Kidney epithelial cell (primary cell): ENCODE results near the gene PPP4R4. TPM values are rescaled to one million over a fixed set of nuclear protein-coding genes. Genes with fewer than 3 reads are reported as not detected.

Experiments
- DNase-seq: peaks from one replicate; pipeline ENCODE4 v3.0.0-alpha.2; 2010; ENCODE audit warnings: low read depth
- H3K27me3 ChIP-seq: 2 replicates; pipeline ENCODE4 v1.6.0; 2011; ENCODE audit warnings: low read length; ENCODE audit not compliant: control insufficient read depth, insufficient read depth
- H3K36me3 ChIP-seq: 2 replicates; pipeline ENCODE4 v1.5.1; 2011; ENCODE audit warnings: low read length; ENCODE audit not compliant: control insufficient read depth, insufficient read depth
- H3K4me3 ChIP-seq: 2 replicates; pipeline ENCODE4 v1.5.1; 2011; ENCODE audit warnings: low read depth, mild to moderate bottlenecking, control low read depth, low read length
- total RNA-seq: library from RNA; depleted of rRNA; stranded (reverse); fragments of >200 nt; gene quantifications from 2 replicates; pipeline ENCODE4 v1.2.3, GENCODE V29; 2015
- TF ChIP-seq, protein P1 (sequence below): IDR thresholded peaks from 2 replicates; pipeline ENCODE4 v1.5.1; 2011; ENCODE audit warnings: mild to moderate bottlenecking, moderate library complexity, low read length, control low read depth, inconsistent platforms; ENCODE audit not compliant: insufficient read depth, poor library complexity, severe bottlenecking

Gene PPP4R4
- total RNA-seq, 1 donor from 2014 or later = 2.4 TPM

DNA sequence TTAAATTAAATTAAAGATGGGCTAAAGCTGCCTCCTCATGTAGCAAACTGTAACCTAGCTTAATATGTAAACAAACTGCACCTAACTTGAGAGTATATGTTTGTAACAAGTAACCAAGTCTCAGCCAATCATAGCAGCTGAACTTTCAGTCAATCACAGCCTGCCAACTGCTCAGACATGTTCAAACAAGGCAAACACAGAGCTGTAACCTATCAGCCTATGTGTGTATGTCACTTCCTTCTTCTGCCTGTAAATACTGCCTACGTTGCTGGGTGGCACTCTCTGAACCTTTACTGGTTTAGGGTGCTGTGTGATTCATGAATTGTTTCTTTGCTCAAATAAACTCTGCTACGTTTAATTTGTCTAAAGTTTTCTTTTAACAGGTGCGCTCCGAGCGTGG is 146.1 kb downstream of the PPP4R4 start:
- H3K4me3 ChIP-seq = no peak overlapping the region
- no peaks in the 10 kb centered on the region for H3K36me3 ChIP-seq
- H3K27me3 ChIP-seq = no peaks in the 10 kb centered on the region
- TF ChIP-seq, protein P1, sequence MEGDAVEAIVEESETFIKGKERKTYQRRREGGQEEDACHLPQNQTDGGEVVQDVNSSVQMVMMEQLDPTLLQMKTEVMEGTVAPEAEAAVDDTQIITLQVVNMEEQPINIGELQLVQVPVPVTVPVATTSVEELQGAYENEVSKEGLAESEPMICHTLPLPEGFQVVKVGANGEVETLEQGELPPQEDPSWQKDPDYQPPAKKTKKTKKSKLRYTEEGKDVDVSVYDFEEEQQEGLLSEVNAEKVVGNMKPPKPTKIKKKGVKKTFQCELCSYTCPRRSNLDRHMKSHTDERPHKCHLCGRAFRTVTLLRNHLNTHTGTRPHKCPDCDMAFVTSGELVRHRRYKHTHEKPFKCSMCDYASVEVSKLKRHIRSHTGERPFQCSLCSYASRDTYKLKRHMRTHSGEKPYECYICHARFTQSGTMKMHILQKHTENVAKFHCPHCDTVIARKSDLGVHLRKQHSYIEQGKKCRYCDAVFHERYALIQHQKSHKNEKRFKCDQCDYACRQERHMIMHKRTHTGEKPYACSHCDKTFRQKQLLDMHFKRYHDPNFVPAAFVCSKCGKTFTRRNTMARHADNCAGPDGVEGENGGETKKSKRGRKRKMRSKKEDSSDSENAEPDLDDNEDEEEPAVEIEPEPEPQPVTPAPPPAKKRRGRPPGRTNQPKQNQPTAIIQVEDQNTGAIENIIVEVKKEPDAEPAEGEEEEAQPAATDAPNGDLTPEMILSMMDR = no peak
- no peak for DNase-seq

DNA sequence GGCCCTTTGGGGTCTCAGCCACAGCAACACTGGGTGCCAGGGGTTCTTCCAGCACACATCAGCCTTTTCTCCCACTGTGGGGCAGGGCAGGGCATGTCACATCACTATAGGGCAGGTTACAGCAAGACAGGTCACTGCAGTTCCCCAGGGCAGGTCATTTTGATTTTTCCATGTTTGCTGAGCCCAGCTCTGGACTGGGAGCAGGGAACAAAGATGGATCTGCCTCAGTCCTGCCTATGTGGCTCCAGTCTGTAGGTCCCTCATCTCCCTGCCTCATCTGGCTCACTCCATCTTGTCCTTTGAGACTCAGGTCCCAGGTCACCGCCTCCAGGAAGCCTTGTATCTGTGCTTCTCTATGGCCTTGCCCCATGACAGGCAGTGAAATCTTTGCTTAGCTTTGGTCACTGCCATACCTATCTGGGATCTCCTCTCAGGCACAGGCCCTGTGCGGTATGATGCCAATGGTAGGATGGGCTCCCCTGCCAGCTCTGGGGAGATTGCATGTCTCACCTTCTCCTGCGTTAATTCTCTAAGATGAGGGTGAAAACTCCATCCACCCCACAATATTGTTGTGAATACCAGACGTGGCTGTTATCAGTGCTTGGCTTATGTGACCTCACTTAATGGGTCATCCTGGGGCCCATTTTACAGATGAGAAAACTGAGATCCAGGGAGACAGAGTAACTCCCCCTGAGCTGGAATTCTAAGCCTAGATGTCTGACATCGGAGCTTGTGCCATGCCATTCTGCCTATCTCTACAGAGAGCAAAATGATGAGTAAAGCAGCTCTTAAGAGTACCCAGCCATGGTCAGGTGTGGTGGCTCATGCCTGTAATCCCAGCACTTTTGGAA is 147.5 kb downstream of the PPP4R4 start:
- H3K36me3 ChIP-seq = no peaks in the 10 kb centered on the region
- no peak for DNase-seq
- H3K4me3 ChIP-seq = no peak overlapping the region
- H3K27me3 ChIP-seq = no peaks in the 10 kb centered on the region
- TF ChIP-seq, protein P1 = no peak

DNA sequence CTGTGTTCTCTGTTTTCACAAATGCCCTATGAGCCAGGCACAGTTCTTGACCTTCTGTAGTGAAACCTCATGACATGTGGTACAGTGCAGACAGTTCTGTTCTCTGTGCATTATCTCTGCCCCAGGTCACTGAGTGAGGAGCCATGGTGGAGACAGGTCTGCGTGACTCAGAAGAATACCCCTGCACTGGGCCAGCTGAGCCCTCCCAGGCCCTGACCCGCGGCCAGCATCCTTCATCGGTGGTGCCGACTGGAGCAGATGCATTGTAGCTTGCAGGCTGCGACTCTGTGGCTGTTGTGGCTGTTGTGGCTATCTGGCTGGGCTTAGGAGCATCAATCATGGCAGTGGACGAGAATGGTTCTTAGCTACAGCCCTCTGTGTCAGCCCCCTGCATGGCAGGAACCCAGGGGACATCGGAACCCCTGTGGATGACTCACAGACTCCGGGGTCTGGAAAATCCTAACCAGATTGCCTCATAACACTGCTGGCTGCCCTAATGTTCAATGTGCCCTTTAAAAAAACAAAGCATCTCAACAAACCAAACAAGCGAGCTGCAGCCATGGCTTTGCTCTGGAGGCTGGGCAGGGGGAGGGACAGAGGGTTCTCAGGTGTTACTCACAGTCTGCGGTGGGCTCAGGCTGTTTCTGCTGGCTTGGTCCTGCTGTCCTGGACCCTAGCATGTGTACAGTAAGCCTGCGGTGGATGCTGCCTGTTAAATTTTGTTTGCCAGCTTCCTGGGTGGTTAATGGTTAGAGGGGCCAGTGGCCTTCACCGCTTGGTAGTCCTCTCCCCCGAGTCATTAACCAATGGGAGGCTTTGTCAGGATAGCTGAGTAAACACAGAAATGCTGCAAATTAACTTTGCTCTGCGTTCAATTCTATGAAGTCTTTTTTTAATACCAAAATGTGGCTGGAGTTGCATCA is 148.8 kb downstream of the PPP4R4 start, which contains the start of gene SERPINA6:
TSS of gene SERPINA6 (minus strand) at position 689 of the 923 bp plus-strand sequence. CDS start 8,688 bp downstream, outside the sequence.
- DNase-seq = peak; percentile 75
- TF ChIP-seq, protein P1 = no peak
- no peaks in the 10 kb centered on the region for H3K27me3 ChIP-seq
- no peaks in the 10 kb centered on the region for H3K36me3 ChIP-seq
- H3K4me3 ChIP-seq = no peak within 1 kb of the TSS

- DNase-seq = peak; percentile 47
- Histone ChIP-seq H3K36me3 (no peaks in the 10 kb centered on the region), H3K27me3 (no peaks in the 10 kb centered on the region), H3K4me3 (no peak overlapping the region)
- TF ChIP-seq, protein P1 = no peak
Observed at GRCh38 chr14:94328196-94328595, 154.1 kb downstream of the PPP4R4 start.

Other genes starting within 250 kb of the PPP4R4 start
- not detected in 2 replicates for gene FAM181A, start 247.0 kb upstream of the PPP4R4 start, total RNA-seq
- gene ASB2, start 197.8 kb upstream of the PPP4R4 start, total RNA-seq = 7.4 and 8.8 TPM in 2 replicates
- not detected in 2 replicates for gene CCDC197, start 177.0 kb upstream of the PPP4R4 start, total RNA-seq
- gene OTUB2, start 148.0 kb upstream of the PPP4R4 start, total RNA-seq = 6.4 and 8.3 TPM in 2 replicates
- gene DDX24, start 93.1 kb upstream of the PPP4R4 start, total RNA-seq = 97.3 and 98.2 TPM in 2 replicates
- 21.5 and 24.7 TPM in 2 replicates for gene IFI27L1, start 93.0 kb upstream of the PPP4R4 start, total RNA-seq
- under 0.01 and 1.4 TPM in 2 replicates for gene IFI27, start 63.6 kb upstream of the PPP4R4 start, total RNA-seq
- gene IFI27L2, start 44.7 kb upstream of the PPP4R4 start, total RNA-seq = 81.0 and 155 TPM in 2 replicates
- not detected in 2 replicates for gene SERPINA10, start 118.9 kb downstream of the PPP4R4 start, total RNA-seq
- 0.07 TPM in 1 of 2 replicates, not detected in the other for gene SERPINA6, start 149.0 kb downstream of the PPP4R4 start, total RNA-seq
- not detected in 2 replicates for gene SERPINA2, start 192.4 kb downstream of the PPP4R4 start, total RNA-seq
- gene SERPINA1, start 214.3 kb downstream of the PPP4R4 start, total RNA-seq = 18.1 and 23.2 TPM in 2 replicates